ENCODE measurements around the gene ZNF71.
A peak's percentile ranks its signal among the peaks of the same experiment; 100 is the strongest.

ZNF71 gene

GRCh38 chr19:56601375-56601774 is 6.3 kb downstream of the ZNF71 start:
- no peaks in the 10 kb centered on the region for H3K4me1 Mint-ChIP-seq (ENCODE audit: low read depth)
- H3K27ac Mint-ChIP-seq: no peak overlapping the region
- peaks cover 68% of the 10 kb centered on the region for H3K9me3 Mint-ChIP-seq
- DNase-seq (ENCODE audit: low spot score): no peak
- peaks cover 57% of the 10 kb centered on the region for H3K36me3 Mint-ChIP-seq (ENCODE audit: low read depth)
- no peaks in the 10 kb centered on the region for H3K27me3 Mint-ChIP-seq (ENCODE audit: low read depth)
- no peak overlapping the region for H3K4me3 Mint-ChIP-seq

GRCh38 chr19:56603829-56604228 is 8.7 kb downstream of the ZNF71 start:
- Mint-ChIP-seq H3K4me3 (no peak overlapping the region), H3K27ac (no peak overlapping the region), H3K36me3 (ENCODE audit: low read depth) (peaks cover 48% of the 10 kb centered on the region), H3K27me3 (ENCODE audit: low read depth) (no peaks in the 10 kb centered on the region), H3K9me3 (peaks cover 78% of the 10 kb centered on the region), H3K4me1 (ENCODE audit: low read depth) (no peaks in the 10 kb centered on the region)
- DNase-seq (ENCODE audit: low spot score): no peak

DNA sequence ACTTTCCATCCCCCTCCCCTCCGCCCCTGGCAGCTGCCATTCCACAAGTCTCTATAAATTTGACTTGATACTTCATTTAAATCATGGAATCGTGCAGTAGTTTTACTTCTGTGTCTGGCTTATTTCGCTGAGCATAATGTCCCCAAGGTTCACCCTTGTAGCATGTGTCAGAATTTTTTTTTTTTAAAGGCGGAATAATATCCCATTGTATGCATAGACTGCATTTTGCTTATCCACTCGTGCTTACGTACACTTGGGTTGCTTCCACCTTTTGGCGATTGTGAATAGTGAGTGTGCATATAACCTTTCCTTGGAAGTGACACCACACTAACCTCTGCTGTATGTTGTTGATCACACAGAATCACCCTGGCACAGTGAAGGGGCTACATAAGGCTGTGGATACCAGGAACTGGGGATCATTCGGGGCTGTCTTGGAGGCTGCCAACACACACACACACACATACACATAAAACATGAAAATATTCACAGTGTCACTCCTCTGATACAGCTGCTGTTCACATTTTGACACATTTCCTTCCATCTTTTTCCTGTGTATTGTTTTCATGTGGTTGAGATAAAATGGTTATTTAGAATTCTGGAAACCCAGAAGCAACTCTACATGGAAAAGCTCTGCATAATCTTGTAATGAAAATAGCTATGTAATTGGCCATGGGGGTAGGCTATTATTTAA is 13.3 kb downstream of the ZNF71 start:
- Mint-ChIP-seq H3K9me3 (peaks cover 83% of the 10 kb centered on the region), H3K4me1 (ENCODE audit: low read depth) (no peaks in the 10 kb centered on the region), H3K36me3 (ENCODE audit: low read depth) (peaks cover 29% of the 10 kb centered on the region), H3K27ac (no peak overlapping the region), H3K4me3 (no peak overlapping the region), H3K27me3 (ENCODE audit: low read depth) (no peaks in the 10 kb centered on the region)
- DNase-seq (ENCODE audit: low spot score): no peak

DNA sequence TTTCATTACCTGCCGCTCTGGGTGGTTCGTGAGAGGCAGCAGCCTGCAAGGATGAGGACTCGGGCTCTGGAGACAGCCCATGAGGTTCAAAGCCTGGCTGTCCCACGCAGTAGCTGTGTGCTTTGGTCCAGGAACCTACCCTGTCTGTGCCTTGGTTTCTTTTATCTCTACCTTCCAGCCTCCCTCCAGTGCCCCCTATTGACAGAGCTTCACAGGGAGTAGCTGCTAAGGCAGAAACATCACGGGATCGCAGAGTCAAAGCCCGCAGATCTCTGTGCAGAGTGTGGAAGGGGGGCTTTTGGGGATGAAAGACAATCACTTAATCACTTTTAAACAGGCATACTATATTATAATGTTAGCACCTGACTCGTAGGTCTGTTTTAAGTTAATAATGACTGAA is 16.2 kb downstream of the ZNF71 start:
- H3K4me1 Mint-ChIP-seq (ENCODE audit: low read depth): no peaks in the 10 kb centered on the region
- H3K9me3 Mint-ChIP-seq: peaks cover 90% of the 10 kb centered on the region
- peaks cover 32% of the 10 kb centered on the region for H3K36me3 Mint-ChIP-seq (ENCODE audit: low read depth)
- no peaks in the 10 kb centered on the region for H3K27me3 Mint-ChIP-seq (ENCODE audit: low read depth)
- H3K4me3 Mint-ChIP-seq: no peak overlapping the region
- no peak overlapping the region for H3K27ac Mint-ChIP-seq
- DNase-seq (ENCODE audit: low spot score): no peak

GRCh38 chr19:56612737-56613136 is 17.6 kb downstream of the ZNF71 start:
- H3K4me1 Mint-ChIP-seq (ENCODE audit: low read depth): no peaks in the 10 kb centered on the region
- H3K36me3 Mint-ChIP-seq (ENCODE audit: low read depth): peaks cover 39% of the 10 kb centered on the region
- no peaks in the 10 kb centered on the region for H3K27me3 Mint-ChIP-seq (ENCODE audit: low read depth)
- H3K9me3 Mint-ChIP-seq: peaks cover 91% of the 10 kb centered on the region
- DNase-seq (ENCODE audit: low spot score): no peak
- H3K27ac Mint-ChIP-seq: no peak overlapping the region
- H3K4me3 Mint-ChIP-seq: no peak overlapping the region

GRCh38 chr19:56613639-56614038 is 18.5 kb downstream of the ZNF71 start:
- peaks cover 90% of the 10 kb centered on the region for H3K9me3 Mint-ChIP-seq
- peaks cover 43% of the 10 kb centered on the region for H3K36me3 Mint-ChIP-seq (ENCODE audit: low read depth)
- no peaks in the 10 kb centered on the region for H3K27me3 Mint-ChIP-seq (ENCODE audit: low read depth)
- no peak overlapping the region for H3K27ac Mint-ChIP-seq
- no peaks in the 10 kb centered on the region for H3K4me1 Mint-ChIP-seq (ENCODE audit: low read depth)
- H3K4me3 Mint-ChIP-seq: no peak overlapping the region
- no peak for DNase-seq (ENCODE audit: low spot score)

GRCh38 chr19:56617531-56617930 is 22.4 kb downstream of the ZNF71 start:
- DNase-seq (ENCODE audit: low spot score): no peak
- Mint-ChIP-seq H3K27me3 (ENCODE audit: low read depth) (no peaks in the 10 kb centered on the region), H3K4me1 (ENCODE audit: low read depth) (no peaks in the 10 kb centered on the region), H3K27ac (no peak overlapping the region), H3K9me3 (peaks cover 78% of the 10 kb centered on the region), H3K4me3 (no peak overlapping the region), H3K36me3 (ENCODE audit: low read depth) (peaks cover 54% of the 10 kb centered on the region)

DNA sequence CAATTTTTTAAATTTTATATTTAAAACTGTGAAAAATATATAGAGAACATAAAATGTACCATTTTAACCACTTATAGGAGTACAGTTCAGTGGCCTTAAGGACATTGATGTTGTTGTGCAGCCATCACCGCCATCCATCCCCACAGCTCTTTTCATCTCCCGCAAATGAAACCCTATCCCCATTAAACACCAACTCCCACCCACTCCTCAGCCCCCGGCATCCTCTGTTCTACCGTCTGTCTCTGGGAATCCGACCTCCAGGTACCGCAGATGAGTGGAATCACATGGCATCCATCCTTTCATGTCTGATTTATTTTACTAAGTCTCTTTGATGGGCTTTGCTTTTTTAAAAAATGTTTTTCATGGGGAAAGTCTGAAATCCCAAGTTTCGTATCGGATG is 24.0 kb downstream of the ZNF71 start:
- H3K4me1 Mint-ChIP-seq (ENCODE audit: low read depth): no peaks in the 10 kb centered on the region
- H3K27me3 Mint-ChIP-seq (ENCODE audit: low read depth): no peaks in the 10 kb centered on the region
- H3K27ac Mint-ChIP-seq: no peak overlapping the region
- no peak overlapping the region for H3K4me3 Mint-ChIP-seq
- no peak for DNase-seq (ENCODE audit: low spot score)
- H3K9me3 Mint-ChIP-seq: peaks cover 73% of the 10 kb centered on the region
- H3K36me3 Mint-ChIP-seq (ENCODE audit: low read depth): peaks cover 55% of the 10 kb centered on the region

GRCh38 chr19:56622374-56622773 is 27.3 kb downstream of the ZNF71 start:
- Mint-ChIP-seq H3K9me3 (peaks cover 58% of the 10 kb centered on the region), H3K4me1 (ENCODE audit: low read depth) (no peaks in the 10 kb centered on the region), H3K4me3 (no peak overlapping the region), H3K36me3 (ENCODE audit: low read depth) (peaks cover 50% of the 10 kb centered on the region), H3K27ac (no peak overlapping the region), H3K27me3 (ENCODE audit: low read depth) (no peaks in the 10 kb centered on the region)
- no peak for DNase-seq (ENCODE audit: low spot score)

DNA sequence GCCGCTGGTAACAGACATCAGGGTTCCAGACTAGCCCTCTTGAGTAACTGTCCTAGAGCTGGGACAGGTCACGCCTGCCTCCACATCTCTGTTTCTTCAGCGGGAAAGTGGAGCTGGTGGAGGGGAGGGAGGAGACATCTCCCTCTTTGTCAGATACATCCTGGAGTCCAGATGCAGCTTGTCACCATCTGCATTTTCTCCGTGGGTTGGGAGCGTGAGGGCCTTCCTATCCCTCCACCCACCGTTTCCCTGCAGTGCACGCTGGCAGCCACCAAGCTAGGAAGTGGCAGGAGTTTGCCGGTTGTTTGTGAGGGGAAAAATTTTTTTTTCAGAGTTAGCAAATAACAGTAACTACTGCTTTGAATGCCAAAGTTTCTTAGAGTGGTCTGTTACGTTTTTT is 27.9 kb downstream of the ZNF71 start:
- Mint-ChIP-seq H3K9me3 (peaks cover 58% of the 10 kb centered on the region), H3K27ac (no peak overlapping the region), H3K36me3 (ENCODE audit: low read depth) (peaks cover 45% of the 10 kb centered on the region)

GRCh38 chr19:56625708-56626107 is 30.6 kb downstream of the ZNF71 start:
- no peak for DNase-seq (ENCODE audit: low spot score)
- no peak overlapping the region for H3K4me3 Mint-ChIP-seq
- H3K27me3 Mint-ChIP-seq (ENCODE audit: low read depth): no peaks in the 10 kb centered on the region
- peaks cover 59% of the 10 kb centered on the region for H3K9me3 Mint-ChIP-seq
- no peak overlapping the region for H3K27ac Mint-ChIP-seq
- peaks cover 29% of the 10 kb centered on the region for H3K36me3 Mint-ChIP-seq (ENCODE audit: low read depth)
- no peaks in the 10 kb centered on the region for H3K4me1 Mint-ChIP-seq (ENCODE audit: low read depth)

More for the DNA sequence above, 27.9 kb downstream of the ZNF71 start:
- Mint-ChIP-seq H3K4me1 (ENCODE audit: low read depth) (no peaks in the 10 kb centered on the region), H3K27me3 (ENCODE audit: low read depth) (no peaks in the 10 kb centered on the region), H3K4me3 (no peak overlapping the region)
- no peak for DNase-seq (ENCODE audit: low spot score)

DNA sequence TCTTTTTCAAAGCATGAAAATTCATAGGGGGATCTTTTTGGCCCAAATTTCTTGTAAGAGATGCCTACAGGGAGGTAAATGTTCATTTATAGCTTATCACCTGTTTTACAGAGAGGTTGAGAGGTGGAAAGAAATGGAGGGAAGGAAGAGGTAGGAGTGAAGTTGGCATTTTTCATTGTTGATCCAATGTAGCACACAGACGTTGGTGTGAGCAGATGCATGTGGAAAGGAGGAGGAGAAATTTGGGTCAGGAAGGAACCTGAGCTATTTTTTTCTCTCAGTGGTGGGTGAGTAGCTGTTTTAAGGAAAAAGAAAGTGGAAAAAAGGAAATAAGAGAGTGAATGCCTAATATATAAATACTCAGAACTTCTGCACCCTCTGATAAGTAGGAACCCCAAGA is 37.9 kb downstream of the ZNF71 start:
- no peak for DNase-seq (ENCODE audit: low spot score)
- peaks cover 64% of the 10 kb centered on the region for H3K9me3 Mint-ChIP-seq
- H3K36me3 Mint-ChIP-seq (ENCODE audit: low read depth): no peaks in the 10 kb centered on the region
- H3K27ac Mint-ChIP-seq: no peak overlapping the region
- no peaks in the 10 kb centered on the region for H3K4me1 Mint-ChIP-seq (ENCODE audit: low read depth)
- H3K27me3 Mint-ChIP-seq (ENCODE audit: low read depth): no peaks in the 10 kb centered on the region
- no peak overlapping the region for H3K4me3 Mint-ChIP-seq

- Mint-ChIP-seq H3K36me3 (ENCODE audit: low read depth) (peaks cover 6% of the 10 kb centered on the region), H3K4me1 (ENCODE audit: low read depth) (no peaks in the 10 kb centered on the region), H3K9me3 (peaks cover 48% of the 10 kb centered on the region), H3K4me3 (no peak overlapping the region), H3K27me3 (ENCODE audit: low read depth) (no peaks in the 10 kb centered on the region), H3K27ac (no peak overlapping the region)
- DNase-seq (ENCODE audit: low spot score): peak; percentile 18
Observed at GRCh38 chr19:56637976-56638555, 43.0 kb downstream of the ZNF71 start.

GRCh38 chr19:56639217-56639616 is 44.1 kb downstream of the ZNF71 start:
- no peak for DNase-seq (ENCODE audit: low spot score)
- Mint-ChIP-seq H3K4me1 (ENCODE audit: low read depth) (no peaks in the 10 kb centered on the region), H3K27me3 (ENCODE audit: low read depth) (no peaks in the 10 kb centered on the region), H3K36me3 (ENCODE audit: low read depth) (peaks cover 6% of the 10 kb centered on the region), H3K27ac (no peak overlapping the region), H3K9me3 (peaks cover 44% of the 10 kb centered on the region), H3K4me3 (no peak overlapping the region)
